ENCODE results near the gene EVI5L. TPM values are rescaled to one million over a fixed set of nuclear protein-coding genes. Genes with fewer than 3 reads are reported as not detected.

Gene EVI5L
- total RNA-seq, 1 experiment from 2014 or later, result 29.5 TPM

DNA sequence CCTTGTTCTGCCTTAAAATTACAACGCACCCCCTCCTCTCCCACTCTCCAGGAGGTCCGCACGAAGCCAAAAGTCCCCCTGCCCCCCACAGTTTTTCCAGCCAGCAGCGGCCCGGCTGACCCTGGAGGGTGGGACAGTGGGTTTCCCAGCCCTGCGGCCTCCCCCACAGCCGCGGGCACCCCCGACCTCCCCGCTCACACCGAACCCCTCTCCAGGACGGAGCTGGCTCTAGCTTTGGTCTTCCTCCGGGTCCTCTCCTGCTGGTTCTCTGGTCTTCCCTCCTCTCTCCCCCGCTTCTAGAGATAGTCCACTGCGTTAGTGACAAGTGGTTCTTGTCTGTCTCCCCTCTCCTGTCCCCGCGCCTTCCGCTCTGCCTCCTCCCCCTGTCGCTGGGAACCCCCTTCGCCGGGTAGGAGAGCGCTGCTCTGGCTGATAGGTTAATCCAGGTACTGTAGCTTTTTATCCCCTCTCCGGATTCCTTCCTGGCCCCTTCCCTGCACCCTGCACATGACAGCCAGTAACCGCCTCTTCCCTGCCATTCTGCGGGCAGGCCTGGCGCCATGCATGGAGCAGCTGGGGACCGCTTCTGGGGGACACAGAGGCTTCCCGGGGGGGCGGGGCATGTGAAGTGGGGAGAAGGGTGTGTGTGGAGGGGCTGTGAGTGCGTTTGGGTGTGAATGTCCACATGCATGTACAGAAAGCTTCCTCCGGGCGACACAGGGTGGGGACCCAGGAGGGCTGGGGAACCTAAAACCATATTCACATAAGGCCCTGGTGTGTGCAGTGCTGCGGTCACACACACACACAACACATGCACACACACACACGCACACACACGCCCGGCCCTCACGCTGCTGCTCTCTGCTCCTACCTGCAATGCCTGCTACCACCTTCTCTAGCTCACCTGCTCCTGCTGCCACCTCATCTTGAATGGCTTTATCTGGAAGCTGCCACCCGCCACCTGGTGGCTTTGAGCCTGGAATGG lies 27.0 kb downstream of the EVI5L start:
- BruUV-seq (replicated peaks), result no TSS peak
- H3K9ac ChIP-seq (ENCODE audit: low read length), result no peak overlapping the region
- H3K4me1 ChIP-seq (ENCODE audit: insufficient read depth, low read length), result peaks cover 4% of the 10 kb centered on the region
- intact Hi-C loops (cut with micrococcal nuclease), result no loop called here
- H3F3A ChIP-seq (ENCODE audit: low read length, unreplicated experiment), result no peaks in the 10 kb centered on the region
- no peak overlapping the region for H3K4me3 ChIP-seq (ENCODE audit: low read length)
- H2AFZ ChIP-seq (ENCODE audit: low read length), result no peak overlapping the region
- H4K20me1 ChIP-seq (ENCODE audit: low read length), result no peaks in the 10 kb centered on the region
- no peak for TF ChIP-seq EZH2phosphoT487 (IDR thresholded peaks at IDR 0.05; ENCODE audit: borderline replicate concordance, low read length)
- TF ChIP-seq, protein P1, sequence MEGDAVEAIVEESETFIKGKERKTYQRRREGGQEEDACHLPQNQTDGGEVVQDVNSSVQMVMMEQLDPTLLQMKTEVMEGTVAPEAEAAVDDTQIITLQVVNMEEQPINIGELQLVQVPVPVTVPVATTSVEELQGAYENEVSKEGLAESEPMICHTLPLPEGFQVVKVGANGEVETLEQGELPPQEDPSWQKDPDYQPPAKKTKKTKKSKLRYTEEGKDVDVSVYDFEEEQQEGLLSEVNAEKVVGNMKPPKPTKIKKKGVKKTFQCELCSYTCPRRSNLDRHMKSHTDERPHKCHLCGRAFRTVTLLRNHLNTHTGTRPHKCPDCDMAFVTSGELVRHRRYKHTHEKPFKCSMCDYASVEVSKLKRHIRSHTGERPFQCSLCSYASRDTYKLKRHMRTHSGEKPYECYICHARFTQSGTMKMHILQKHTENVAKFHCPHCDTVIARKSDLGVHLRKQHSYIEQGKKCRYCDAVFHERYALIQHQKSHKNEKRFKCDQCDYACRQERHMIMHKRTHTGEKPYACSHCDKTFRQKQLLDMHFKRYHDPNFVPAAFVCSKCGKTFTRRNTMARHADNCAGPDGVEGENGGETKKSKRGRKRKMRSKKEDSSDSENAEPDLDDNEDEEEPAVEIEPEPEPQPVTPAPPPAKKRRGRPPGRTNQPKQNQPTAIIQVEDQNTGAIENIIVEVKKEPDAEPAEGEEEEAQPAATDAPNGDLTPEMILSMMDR (conservative IDR thresholded peaks at IDR 0.05; ENCODE audit: low read depth, low read length), result no peak
- TF ChIP-seq EZH2 (IDR thresholded peaks at IDR 0.05; ENCODE audit: low read length, unreplicated experiment), result no peak
- no peak for ATAC-seq
- no peaks in the 10 kb centered on the region for H3K79me2 ChIP-seq (ENCODE audit: low read length)
- ChIA-PET CTCF (no interaction called here), POLR2A (ENCODE audit: unreplicated experiment) (no interaction called here)
- no peaks in the 10 kb centered on the region for H3K36me3 ChIP-seq (ENCODE audit: low read depth, low read length)
- no peaks in the 10 kb centered on the region for H3K27me3 ChIP-seq (ENCODE audit: low read length)
- DNase-seq, result no peak
- no peaks in the 10 kb centered on the region for H3K9me3 ChIP-seq (ENCODE audit: low read length)
- no peak overlapping the region for H3K27ac ChIP-seq (ENCODE audit: low read length)
- no peaks in the 10 kb centered on the region for H3K9me2 ChIP-seq (replicated peaks; ENCODE audit: low read length)
- H3K4me2 ChIP-seq (ENCODE audit: low read length), result no peak overlapping the region

- DNase-seq, result no peak
- no peaks in the 10 kb centered on the region for H3K36me3 ChIP-seq (ENCODE audit: low read depth, low read length)
- ATAC-seq, result no peak
- intact Hi-C loops (cut with micrococcal nuclease), result no loop called here
- no peak overlapping the region for H3K9ac ChIP-seq (ENCODE audit: low read length)
- no peaks in the 10 kb centered on the region for H4K20me1 ChIP-seq (ENCODE audit: low read length)
- no peaks in the 10 kb centered on the region for H3K79me2 ChIP-seq (ENCODE audit: low read length)
- H3F3A ChIP-seq (ENCODE audit: low read length, unreplicated experiment), result no peaks in the 10 kb centered on the region
- no peak overlapping the region for H3K27ac ChIP-seq (ENCODE audit: low read length)
- no peak overlapping the region for H2AFZ ChIP-seq (ENCODE audit: low read length)
- peaks cover 4% of the 10 kb centered on the region for H3K4me1 ChIP-seq (ENCODE audit: insufficient read depth, low read length)
- no peaks in the 10 kb centered on the region for H3K9me2 ChIP-seq (replicated peaks; ENCODE audit: low read length)
- TF ChIP-seq EZH2phosphoT487 (IDR thresholded peaks at IDR 0.05; ENCODE audit: borderline replicate concordance, low read length) (no peak), EZH2 (IDR thresholded peaks at IDR 0.05; ENCODE audit: low read length, unreplicated experiment) (no peak)
- TF ChIP-seq, protein P1 (conservative IDR thresholded peaks at IDR 0.05; ENCODE audit: low read depth, low read length), result no peak
- H3K9me3 ChIP-seq (ENCODE audit: low read length), result no peaks in the 10 kb centered on the region
- no TSS peak for BruUV-seq (replicated peaks)
- H3K27me3 ChIP-seq (ENCODE audit: low read length), result no peaks in the 10 kb centered on the region
- H3K4me3 ChIP-seq (ENCODE audit: low read length), result no peak overlapping the region
- no peak overlapping the region for H3K4me2 ChIP-seq (ENCODE audit: low read length)
- ChIA-PET CTCF (no interaction called here), POLR2A (ENCODE audit: unreplicated experiment) (no interaction called here)
Observed at GRCh38 chr19:7857727-7858108, 27.7 kb downstream of the EVI5L start.
